ENCODE data around the gene MUC20.
"Not testable (repeated sequence)": the region's sequence is repeated elsewhere in the genome, so short reads cannot be mapped to it uniquely, and the experiment has no call there.

MUC20 gene

DNA sequence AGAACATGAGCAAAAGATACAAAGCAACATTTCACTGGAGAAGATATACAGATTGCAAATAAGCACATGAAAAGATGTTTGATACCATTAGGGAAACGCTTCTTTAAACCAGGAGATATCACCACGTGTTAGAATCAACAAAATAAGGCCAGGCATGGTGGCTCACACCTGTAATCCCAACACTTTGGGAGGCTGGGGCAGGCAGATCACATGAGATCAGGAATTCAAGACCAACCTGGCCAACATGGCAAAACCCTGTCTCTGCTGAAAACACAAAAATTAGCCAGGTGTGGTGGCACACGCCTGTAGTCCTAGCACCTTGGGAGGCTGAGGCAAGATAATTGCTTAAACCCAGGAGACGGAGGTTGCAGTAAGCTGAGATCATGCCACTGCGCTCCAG is 20.5 kb upstream of the MUC20 start:
- DNase-seq, result no peak
- Histone ChIP-seq H3K9me3 (ENCODE audit: control insufficient read depth, low read length) (no peaks in the 10 kb centered on the region), H3K36me3 (ENCODE audit: control insufficient read depth, insufficient read depth, low read length) (no peaks in the 10 kb centered on the region), H3K4me3 (ENCODE audit: insufficient read depth, low read depth, low read length, poor library complexity, severe bottlenecking) (no peak overlapping the region), H3K4me1 (ENCODE audit: control insufficient read depth, insufficient read depth, low read length, poor library complexity, severe bottlenecking) (no peaks in the 10 kb centered on the region), H3K27ac (ENCODE audit: insufficient read depth, low read length, poor library complexity, severe bottlenecking) (no peak overlapping the region), H3K27me3 (replicated peaks; ENCODE audit: control insufficient read depth, insufficient read depth, low read length, poor library complexity, severe bottlenecking) (no peaks in the 10 kb centered on the region)

DNA sequence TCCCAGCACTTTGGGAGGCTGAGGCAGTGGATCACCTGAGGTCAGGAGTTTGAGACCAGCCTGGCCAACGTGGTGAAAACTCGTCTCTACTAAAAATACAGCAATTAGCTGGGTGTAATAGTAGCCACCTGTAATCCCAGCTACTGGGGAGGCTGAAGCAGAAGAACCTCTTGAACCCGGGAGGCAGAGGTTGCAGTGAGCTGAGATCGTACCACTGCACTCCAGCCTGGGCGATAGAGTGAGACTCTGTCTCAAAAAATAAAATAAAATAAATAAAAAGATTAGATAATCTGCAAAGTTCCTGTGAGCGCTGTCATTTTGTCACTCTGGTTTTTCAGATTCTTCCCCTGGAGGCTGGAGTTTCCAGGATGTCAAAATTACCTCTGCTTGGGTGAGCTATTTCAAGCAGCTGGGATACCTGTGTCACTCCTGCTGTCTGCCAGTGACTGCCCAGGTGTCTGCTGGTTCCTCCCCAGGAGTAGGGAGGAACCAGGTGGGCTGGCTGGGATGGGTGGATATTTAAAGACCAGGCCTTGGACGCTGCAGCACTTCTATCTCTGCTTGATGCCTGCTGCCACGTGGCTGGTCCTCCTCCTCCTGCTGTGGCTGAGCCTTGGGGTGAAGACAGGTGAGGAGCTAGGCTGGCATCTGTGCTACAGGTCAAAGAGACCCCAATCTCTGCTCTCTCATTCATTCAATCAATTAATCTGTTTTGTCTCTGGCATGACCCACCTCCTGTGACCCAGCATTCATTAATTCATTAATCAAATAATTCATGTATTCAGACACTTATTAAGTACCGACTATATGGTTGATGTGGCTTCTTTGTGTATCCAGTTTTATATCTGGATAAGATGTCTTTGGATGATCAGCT is 19.5 kb upstream of the MUC20 start:
- H3K36me3 ChIP-seq (ENCODE audit: control insufficient read depth, insufficient read depth, low read length), result no peaks in the 10 kb centered on the region
- DNase-seq, result no peak
- no peak overlapping the region for H3K27ac ChIP-seq (ENCODE audit: insufficient read depth, low read length, poor library complexity, severe bottlenecking)
- H3K4me3 ChIP-seq (ENCODE audit: insufficient read depth, low read depth, low read length, poor library complexity, severe bottlenecking), result no peak overlapping the region
- H3K9me3 ChIP-seq (ENCODE audit: control insufficient read depth, low read length), result no peaks in the 10 kb centered on the region
- H3K4me1 ChIP-seq (ENCODE audit: control insufficient read depth, insufficient read depth, low read length, poor library complexity, severe bottlenecking), result no peaks in the 10 kb centered on the region
- H3K27me3 ChIP-seq (replicated peaks; ENCODE audit: control insufficient read depth, insufficient read depth, low read length, poor library complexity, severe bottlenecking), result no peaks in the 10 kb centered on the region

DNA sequence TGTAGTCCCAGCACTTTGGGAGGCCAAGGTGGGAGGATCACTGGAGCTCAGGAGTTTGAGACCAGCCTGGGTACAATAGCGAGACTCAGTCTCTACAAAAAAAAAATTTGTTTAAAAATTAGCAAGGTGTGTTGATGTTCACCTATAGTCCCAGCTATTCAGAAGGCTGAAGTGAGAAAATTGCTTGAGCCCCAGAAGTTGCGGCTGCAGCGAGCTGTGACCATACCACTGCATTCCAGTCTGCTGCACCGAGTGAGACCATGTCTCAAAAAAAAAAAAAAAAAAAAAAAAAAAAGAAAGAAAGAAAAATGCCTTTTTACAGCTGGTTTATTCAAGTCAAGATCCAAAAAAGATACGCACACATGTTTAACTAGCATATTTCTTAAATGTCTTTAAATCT is 17.0 kb upstream of the MUC20 start:
- no peak for DNase-seq
- Histone ChIP-seq H3K4me1 (ENCODE audit: control insufficient read depth, insufficient read depth, low read length, poor library complexity, severe bottlenecking) (no peaks in the 10 kb centered on the region), H3K9me3 (ENCODE audit: control insufficient read depth, low read length) (no peaks in the 10 kb centered on the region), H3K27ac (ENCODE audit: insufficient read depth, low read length, poor library complexity, severe bottlenecking) (no peak overlapping the region), H3K36me3 (ENCODE audit: control insufficient read depth, insufficient read depth, low read length) (no peaks in the 10 kb centered on the region), H3K4me3 (ENCODE audit: insufficient read depth, low read depth, low read length, poor library complexity, severe bottlenecking) (no peak overlapping the region), H3K27me3 (replicated peaks; ENCODE audit: control insufficient read depth, insufficient read depth, low read length, poor library complexity, severe bottlenecking) (no peaks in the 10 kb centered on the region)

DNA sequence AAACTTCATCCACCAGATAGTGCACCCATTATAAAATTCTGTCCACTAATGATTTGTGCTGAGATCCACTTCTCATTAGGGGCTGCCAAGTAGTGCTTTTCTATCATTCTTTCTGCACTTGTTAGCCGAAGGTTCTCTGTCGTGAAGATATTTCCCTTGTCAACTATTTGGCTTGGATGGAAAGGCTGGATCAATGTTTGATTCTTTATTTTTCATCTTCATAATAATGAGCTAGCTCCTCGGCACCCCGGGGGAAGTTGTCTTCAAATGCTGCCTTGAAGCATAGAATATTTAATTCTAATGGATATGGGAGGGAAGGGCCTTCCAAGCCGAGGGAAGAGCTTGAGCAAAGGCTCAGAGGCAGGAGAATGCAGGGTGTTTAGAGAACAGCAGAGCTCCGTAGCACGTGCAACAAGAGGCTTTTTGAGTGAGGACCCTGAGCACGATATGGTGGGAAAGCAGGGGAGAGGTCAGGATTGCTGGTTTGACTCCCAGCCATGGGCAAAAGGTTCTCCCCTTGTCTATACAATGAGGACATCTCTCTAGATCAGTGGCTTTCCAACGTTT is 16.3 kb upstream of the MUC20 start:
- Histone ChIP-seq H3K9me3 (ENCODE audit: control insufficient read depth, low read length) (no peaks in the 10 kb centered on the region), H3K27me3 (replicated peaks; ENCODE audit: control insufficient read depth, insufficient read depth, low read length, poor library complexity, severe bottlenecking) (no peaks in the 10 kb centered on the region), H3K27ac (ENCODE audit: insufficient read depth, low read length, poor library complexity, severe bottlenecking) (no peak overlapping the region), H3K4me3 (ENCODE audit: insufficient read depth, low read depth, low read length, poor library complexity, severe bottlenecking) (no peak overlapping the region), H3K36me3 (ENCODE audit: control insufficient read depth, insufficient read depth, low read length) (peaks cover 3% of the 10 kb centered on the region), H3K4me1 (ENCODE audit: control insufficient read depth, insufficient read depth, low read length, poor library complexity, severe bottlenecking) (no peaks in the 10 kb centered on the region)
- no peak for DNase-seq

DNA sequence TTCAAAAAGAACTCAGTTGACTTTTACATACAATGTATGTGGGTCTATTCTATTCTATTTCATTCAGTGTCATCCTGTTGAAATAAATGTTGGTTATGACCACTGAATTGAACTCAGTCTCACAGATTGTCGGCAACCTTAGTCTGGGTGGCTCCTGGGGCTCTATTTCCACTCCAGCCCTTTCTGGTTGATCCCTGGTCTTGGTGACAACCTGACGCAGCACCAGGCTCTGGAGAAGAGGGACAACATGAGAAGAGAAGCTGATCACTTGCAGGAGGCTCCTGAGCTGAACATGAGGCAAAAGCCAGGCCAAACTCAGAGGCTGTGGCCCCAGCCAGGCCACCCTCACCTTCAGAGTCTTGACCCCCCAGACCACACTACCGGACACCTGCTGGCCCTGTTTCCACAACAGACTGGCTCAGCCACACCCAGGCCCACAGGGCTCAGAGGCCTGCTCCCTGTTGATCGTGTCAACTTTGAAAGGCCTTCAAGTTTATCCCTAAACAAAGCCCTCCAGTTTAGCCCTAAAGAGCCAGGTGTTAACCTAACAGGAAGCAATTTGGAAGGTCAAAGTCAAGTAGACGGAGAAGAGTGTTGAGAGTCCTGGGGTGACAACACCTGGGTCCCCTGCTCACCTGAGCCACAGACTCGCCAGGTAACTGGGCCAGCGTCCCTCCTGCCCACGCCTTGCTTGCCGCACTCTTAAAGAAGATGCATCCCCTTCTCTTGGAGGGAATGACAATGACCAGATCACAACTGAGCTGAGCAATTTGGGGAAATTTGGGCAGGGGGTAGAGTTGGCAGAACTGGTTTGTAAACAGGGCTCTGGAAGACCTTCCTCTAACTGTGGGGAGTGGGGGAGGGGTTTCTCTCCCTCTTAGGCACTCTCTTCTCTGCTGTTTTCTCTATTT is 15.4 kb upstream of the MUC20 start:
- Histone ChIP-seq H3K36me3 (ENCODE audit: control insufficient read depth, insufficient read depth, low read length) (peaks cover 3% of the 10 kb centered on the region), H3K9me3 (ENCODE audit: control insufficient read depth, low read length) (no peaks in the 10 kb centered on the region), H3K4me3 (ENCODE audit: insufficient read depth, low read depth, low read length, poor library complexity, severe bottlenecking) (no peak overlapping the region), H3K4me1 (ENCODE audit: control insufficient read depth, insufficient read depth, low read length, poor library complexity, severe bottlenecking) (no peaks in the 10 kb centered on the region), H3K27ac (ENCODE audit: insufficient read depth, low read length, poor library complexity, severe bottlenecking) (no peak overlapping the region), H3K27me3 (replicated peaks; ENCODE audit: control insufficient read depth, insufficient read depth, low read length, poor library complexity, severe bottlenecking) (no peaks in the 10 kb centered on the region)
- DNase-seq, result no peak

DNA sequence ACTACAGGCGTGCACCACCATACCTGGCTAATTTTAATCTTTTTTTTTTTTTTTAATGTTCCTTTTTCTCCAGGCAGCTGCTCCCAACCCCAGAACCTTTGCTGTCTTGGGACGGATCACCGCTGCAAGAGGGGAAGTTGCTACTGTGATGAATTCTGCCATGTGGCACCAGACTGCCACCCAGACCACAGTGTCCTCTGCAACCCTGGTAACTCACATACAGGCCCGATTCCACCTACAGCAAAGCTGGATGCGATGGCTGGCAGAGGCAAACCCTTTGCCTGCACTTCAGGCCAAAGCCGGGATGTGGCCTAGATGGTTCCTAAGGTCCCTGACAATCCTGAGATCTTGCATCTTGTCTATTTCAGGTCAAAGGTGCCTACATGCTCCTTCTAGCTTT is 12.7 kb upstream of the MUC20 start:
- H3K27ac ChIP-seq (ENCODE audit: insufficient read depth, low read length, poor library complexity, severe bottlenecking), result no peak overlapping the region
- no peak for DNase-seq
- peaks cover 3% of the 10 kb centered on the region for H3K36me3 ChIP-seq (ENCODE audit: control insufficient read depth, insufficient read depth, low read length)
- H3K9me3 ChIP-seq (ENCODE audit: control insufficient read depth, low read length), result no peaks in the 10 kb centered on the region
- H3K27me3 ChIP-seq (replicated peaks; ENCODE audit: control insufficient read depth, insufficient read depth, low read length, poor library complexity, severe bottlenecking), result no peaks in the 10 kb centered on the region
- no peaks in the 10 kb centered on the region for H3K4me1 ChIP-seq (ENCODE audit: control insufficient read depth, insufficient read depth, low read length, poor library complexity, severe bottlenecking)
- no peak overlapping the region for H3K4me3 ChIP-seq (ENCODE audit: insufficient read depth, low read depth, low read length, poor library complexity, severe bottlenecking)

DNA sequence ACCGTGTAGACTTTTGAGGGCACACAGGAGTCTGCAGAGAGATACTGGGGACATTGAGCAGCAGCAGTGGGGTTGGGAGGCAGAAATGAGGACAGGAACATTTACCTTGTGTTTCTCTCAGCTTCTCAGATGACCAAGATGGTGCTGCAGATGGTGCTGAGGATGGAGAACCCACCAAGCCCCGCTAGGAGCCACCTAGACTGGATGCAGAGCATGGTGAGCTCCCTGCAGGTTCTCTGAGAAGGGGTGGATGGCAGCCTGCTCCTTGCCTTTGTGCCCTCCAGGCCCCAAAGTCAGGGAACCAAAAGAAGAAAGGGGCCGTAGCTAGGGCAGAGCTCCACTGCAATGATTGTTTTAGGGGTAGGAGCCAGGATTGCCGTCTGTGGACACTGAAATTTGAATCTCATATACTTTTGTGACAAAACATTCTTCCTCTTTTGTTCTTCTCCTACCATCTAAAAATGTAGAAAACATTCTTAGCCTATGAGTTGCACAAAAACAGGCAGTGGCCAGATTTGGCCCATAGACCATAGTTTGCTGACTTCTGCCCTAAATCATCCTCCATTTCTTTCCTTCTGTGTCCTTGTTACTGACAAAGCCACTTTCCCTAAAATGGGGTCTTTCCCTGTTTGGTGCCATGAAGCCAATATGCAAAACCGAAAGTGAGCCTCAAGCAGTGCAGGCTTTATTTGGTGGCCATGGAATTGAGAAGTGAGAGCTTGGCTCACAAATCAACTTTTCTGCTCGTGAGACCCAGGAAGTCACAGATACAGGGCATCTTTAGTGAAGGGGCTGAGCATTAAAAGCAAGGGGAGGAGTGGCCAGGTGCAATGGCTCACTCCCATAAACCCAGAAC is 11.9 kb upstream of the MUC20 start:
- H3K4me3 ChIP-seq (ENCODE audit: insufficient read depth, low read depth, low read length, poor library complexity, severe bottlenecking), result no peak overlapping the region
- no peaks in the 10 kb centered on the region for H3K9me3 ChIP-seq (ENCODE audit: control insufficient read depth, low read length)
- H3K4me1 ChIP-seq (ENCODE audit: control insufficient read depth, insufficient read depth, low read length, poor library complexity, severe bottlenecking), result no peaks in the 10 kb centered on the region
- DNase-seq, result no peak
- H3K27ac ChIP-seq (ENCODE audit: insufficient read depth, low read length, poor library complexity, severe bottlenecking), result no peak overlapping the region
- no peaks in the 10 kb centered on the region for H3K27me3 ChIP-seq (replicated peaks; ENCODE audit: control insufficient read depth, insufficient read depth, low read length, poor library complexity, severe bottlenecking)
- H3K36me3 ChIP-seq (ENCODE audit: control insufficient read depth, insufficient read depth, low read length), result peaks cover 3% of the 10 kb centered on the region

DNA sequence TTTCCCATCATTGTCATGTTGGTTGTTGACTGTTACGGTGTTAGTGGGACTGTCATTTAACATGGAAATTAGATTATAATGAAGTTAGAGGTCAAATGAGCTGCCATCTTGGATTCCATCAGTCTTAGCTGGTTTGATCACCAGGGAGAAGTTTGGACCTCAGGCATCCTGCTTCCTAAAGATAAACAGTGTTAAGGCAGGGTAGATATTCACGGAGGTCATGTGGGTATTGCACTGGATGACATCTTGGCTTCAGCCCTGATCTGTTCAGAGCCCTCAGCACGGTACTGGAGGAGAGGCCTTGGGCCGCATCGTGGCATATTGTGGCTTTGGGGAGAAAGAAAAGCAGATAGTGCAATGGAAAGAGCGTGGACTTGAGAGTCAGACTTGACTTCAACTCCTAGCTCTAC is 11.1 kb upstream of the MUC20 start:
- peaks cover 3% of the 10 kb centered on the region for H3K36me3 ChIP-seq (ENCODE audit: control insufficient read depth, insufficient read depth, low read length)
- H3K9me3 ChIP-seq (ENCODE audit: control insufficient read depth, low read length), result no peaks in the 10 kb centered on the region
- no peaks in the 10 kb centered on the region for H3K27me3 ChIP-seq (replicated peaks; ENCODE audit: control insufficient read depth, insufficient read depth, low read length, poor library complexity, severe bottlenecking)
- H3K27ac ChIP-seq (ENCODE audit: insufficient read depth, low read length, poor library complexity, severe bottlenecking), result no peak overlapping the region
- DNase-seq, result no peak
- no peaks in the 10 kb centered on the region for H3K4me1 ChIP-seq (ENCODE audit: control insufficient read depth, insufficient read depth, low read length, poor library complexity, severe bottlenecking)
- H3K4me3 ChIP-seq (ENCODE audit: insufficient read depth, low read depth, low read length, poor library complexity, severe bottlenecking), result no peak overlapping the region

DNA sequence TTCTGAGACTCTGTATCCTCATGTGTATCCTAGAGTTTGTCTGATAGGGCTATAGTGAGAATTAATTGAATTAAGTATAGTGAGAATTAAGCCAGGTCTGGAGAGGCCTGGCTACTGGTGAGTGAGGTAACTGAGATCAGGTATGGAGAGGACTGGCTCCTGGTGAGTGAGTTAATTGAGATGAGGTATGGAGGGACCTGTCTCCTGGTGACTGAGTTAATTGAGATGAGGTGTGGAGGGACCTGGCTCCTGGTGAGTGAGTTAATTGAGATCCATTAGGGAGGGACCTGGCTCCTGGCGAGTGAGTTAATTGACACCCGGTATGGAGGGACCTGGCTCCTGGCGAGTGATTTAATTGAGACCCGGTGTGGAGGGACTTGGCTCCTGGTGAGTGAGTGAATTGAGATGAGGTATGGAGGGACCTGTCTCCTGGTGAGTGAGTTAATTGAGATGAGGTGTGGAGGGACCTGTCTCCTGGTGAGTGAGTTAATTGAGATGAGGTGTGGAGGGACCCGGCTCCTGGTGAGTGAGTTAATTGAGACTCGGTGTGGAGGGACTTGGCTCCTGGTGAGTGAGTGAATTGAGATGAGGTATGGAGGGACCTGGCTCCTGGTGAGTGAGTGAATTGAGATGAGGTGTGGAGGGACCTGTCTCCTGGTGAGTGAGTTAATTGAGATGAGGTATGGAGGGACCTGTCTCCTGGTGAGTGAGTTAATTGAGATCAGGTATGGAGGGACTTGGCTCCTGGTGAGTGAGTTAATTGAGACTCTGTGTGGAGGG is 10.5 kb upstream of the MUC20 start:
- not testable (repeated sequence) for H3K9me3 ChIP-seq (ENCODE audit: control insufficient read depth, low read length); H3K27me3 ChIP-seq (replicated peaks; ENCODE audit: control insufficient read depth, insufficient read depth, low read length, poor library complexity, severe bottlenecking); DNase-seq; H3K27ac ChIP-seq (ENCODE audit: insufficient read depth, low read length, poor library complexity, severe bottlenecking); H3K4me3 ChIP-seq (ENCODE audit: insufficient read depth, low read depth, low read length, poor library complexity, severe bottlenecking); H3K4me1 ChIP-seq (ENCODE audit: control insufficient read depth, insufficient read depth, low read length, poor library complexity, severe bottlenecking); H3K36me3 ChIP-seq (ENCODE audit: control insufficient read depth, insufficient read depth, low read length)
